HEK293T (cell line): ENCODE measurements around the gene DRD5.
"Not testable (repeated sequence)": the region's sequence is repeated elsewhere in the genome, so short reads cannot be mapped to it uniquely, and the experiment has no call there.

ENCODE experiments used
- CTCF ChIA-PET: fragments of 350-600 bp; formaldehyde crosslinking; extraction: SDS; loops from one replicate; lab custom pipeline; 2021; ENCODE audit warnings: antibody characterized with exemption, inconsistent platforms; lab: Yijun Ruan, JAX
- POLR2A ChIA-PET: fragments of 350-600 bp; formaldehyde crosslinking; extraction: SDS; loops from one replicate; lab custom pipeline; 2020; ENCODE audit warnings: antibody characterized with exemption, inconsistent platforms; lab: Yijun Ruan, JAX
- DNase-seq: peaks from one replicate; pipeline ENCODE4 v3.0.0; 2012; ENCODE audit warnings: mixed read lengths; ENCODE audit errors: extremely low spot score
- ARNT ChIP-seq: fragments of 450-650 bp; IDR thresholded peaks from 2 replicates; pipeline ENCODE4 v1.6.1; 2017; ENCODE audit warnings: mild to moderate bottlenecking
- BHLHE40 ChIP-seq: fragments of 450-650 bp; IDR thresholded peaks from 2 replicates; pipeline ENCODE4 v1.6.1; 2016; ENCODE audit warnings: mild to moderate bottlenecking, moderate library complexity, borderline replicate concordance
- CTBP1 ChIP-seq: fragments of 450-650 bp; IDR thresholded peaks from 2 replicates; pipeline ENCODE4 v1.6.1; 2016; ENCODE audit warnings: borderline replicate concordance
- ELF4 ChIP-seq: fragments of 450-650 bp; IDR thresholded peaks from 2 replicates; pipeline ENCODE4 v1.6.1; 2017; ENCODE audit warnings: antibody characterized with exemption
- FOXA1 ChIP-seq: fragments of 450-650 bp; IDR thresholded peaks from 2 replicates; pipeline ENCODE4 v1.6.1; 2016; ENCODE audit warnings: mild to moderate bottlenecking
- FOXK2 ChIP-seq: fragments of 450-650 bp; IDR thresholded peaks from 2 replicates; pipeline ENCODE4 v1.6.1; 2016; ENCODE audit warnings: mild to moderate bottlenecking
- FOXM1 ChIP-seq: fragments of 450-650 bp; IDR thresholded peaks from 2 replicates; pipeline ENCODE4 v1.6.1; 2017; ENCODE audit warnings: mild to moderate bottlenecking, borderline replicate concordance
- HDGF ChIP-seq: fragments of 450-650 bp; IDR thresholded peaks from 2 replicates; pipeline ENCODE4 v1.6.1; 2017; ENCODE audit warnings: antibody characterized with exemption, borderline replicate concordance
- L3MBTL2 ChIP-seq: fragments of 450-650 bp; conservative IDR thresholded peaks from 2 replicates; pipeline ENCODE4 v1.6.1; 2016; ENCODE audit warnings: mild to moderate bottlenecking
- LEF1 ChIP-seq: fragments of 450-650 bp; IDR thresholded peaks from 2 replicates; pipeline ENCODE4 v1.6.1; 2017; ENCODE audit warnings: mild to moderate bottlenecking, borderline replicate concordance
- NFRKB ChIP-seq: fragments of 450-650 bp; IDR thresholded peaks from 2 replicates; pipeline ENCODE4 v1.6.1; 2016; ENCODE audit warnings: mild to moderate bottlenecking, moderate library complexity
- SP1 ChIP-seq: fragments of 450-650 bp; IDR thresholded peaks from 2 replicates; pipeline ENCODE4 v1.6.1; 2017
- SUZ12 ChIP-seq: fragments of 450-650 bp; IDR thresholded peaks from 2 replicates; pipeline ENCODE4 v1.6.1; 2016; ENCODE audit warnings: mild to moderate bottlenecking
- TARDBP ChIP-seq: fragments of 450-650 bp; IDR thresholded peaks from 2 replicates; pipeline ENCODE4 v1.6.1; 2016
- ZNF384 ChIP-seq: fragments of 450-650 bp; IDR thresholded peaks from 2 replicates; pipeline ENCODE4 v1.6.1; 2016
- TF ChIP-seq, protein P1 (sequence below): fragments of 450-650 bp; IDR thresholded peaks from 2 replicates; pipeline ENCODE4 v1.6.1; 2016

The DRD5 gene

DNA sequence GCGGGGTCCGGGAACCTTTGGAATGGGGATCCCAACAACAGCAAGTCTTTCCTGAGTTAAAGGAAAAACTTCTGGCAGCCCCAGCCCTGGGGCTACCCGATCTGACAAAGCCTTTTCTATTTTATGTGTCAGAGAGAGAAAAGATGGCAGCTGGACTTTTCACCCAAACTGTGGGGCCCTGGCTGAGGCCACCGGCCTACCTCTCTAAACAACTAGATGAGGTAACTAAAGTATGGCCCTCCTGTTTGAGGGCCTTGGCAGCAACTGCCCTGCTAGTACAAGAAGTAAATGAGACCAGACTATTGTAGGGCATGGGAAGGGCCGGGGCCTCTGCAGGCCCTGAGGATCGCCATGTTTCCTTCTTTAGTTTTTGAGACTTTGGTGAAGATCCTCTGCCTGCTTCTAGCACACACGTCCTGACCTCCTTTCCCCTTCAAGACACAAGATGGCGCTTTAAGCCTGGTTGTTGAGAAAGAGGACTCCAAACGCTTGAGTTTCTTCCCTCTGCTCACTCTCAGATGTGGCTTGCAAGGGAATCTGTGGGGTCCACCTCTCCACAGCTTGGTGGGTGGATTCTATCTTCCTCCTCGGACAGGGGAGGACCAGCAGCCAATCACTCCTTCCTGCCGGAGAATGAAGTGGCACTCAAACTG lies 18.5 kb upstream of the DRD5 start:
- POLR2A ChIA-PET = no interaction called here
- TF ChIP-seq HDGF = no peak
- no peak for TF ChIP-seq L3MBTL2
- peak; percentile 46 for DNase-seq

DNA sequence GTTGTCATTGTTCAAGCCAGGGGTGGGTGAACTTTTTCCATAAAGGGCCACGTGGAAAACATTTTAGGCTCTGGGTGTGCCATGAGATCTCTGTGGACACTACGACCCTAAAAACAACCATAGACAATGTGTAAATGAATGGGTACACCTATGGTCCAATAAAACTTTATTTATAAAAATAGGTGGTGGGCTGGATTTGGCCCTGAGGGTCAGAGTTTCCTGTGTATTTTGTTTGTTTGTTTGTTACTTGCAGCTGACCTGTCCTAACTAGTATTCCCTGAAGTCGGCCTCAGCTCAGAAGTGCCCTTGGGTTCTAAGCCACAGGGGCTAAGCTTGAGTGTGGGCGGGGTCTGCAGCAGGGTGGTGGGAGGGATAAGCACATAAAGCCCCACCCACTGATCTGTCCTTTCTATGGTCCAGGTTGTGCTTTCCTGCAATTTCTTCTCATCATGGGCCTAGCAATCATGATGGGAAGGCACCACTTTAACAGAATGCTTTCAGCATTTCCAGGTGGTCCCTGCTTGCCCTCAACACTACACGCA lies 17.2 kb upstream of the DRD5 start:
- no peak for TF ChIP-seq ARNT
- no peak for TF ChIP-seq FOXK2
- TF ChIP-seq SUZ12 = no peak
- TF ChIP-seq CTBP1 = no peak
- TF ChIP-seq LEF1 = no peak
- CTCF ChIA-PET = interaction anchor here (1.4 kb wide), 2 partner anchors 249 to 251 kb away, joined by 3 to 7 read pairs; no protein-coding TSS in a partner anchor
- DNase-seq = no peak
- POLR2A ChIA-PET = no interaction called here

More for the DNA sequence above, 18.5 kb upstream of the DRD5 start:
- CTCF ChIA-PET = interaction anchor here (0.6 to 0.7 kb wide), 2 partner anchors 157 to 251 kb away, joined by 3 read pairs; no protein-coding TSS in a partner anchor

GRCh38 chr4:9765091-9765490 lies 16.3 kb upstream of the DRD5 start:
- DNase-seq = peak; percentile 21
- TF ChIP-seq NFRKB (no peak), ELF4 (no peak), CTBP1 (no peak), ZNF384 (no peak), BHLHE40 (no peak), HDGF (no peak)
- TF ChIP-seq, protein P1, sequence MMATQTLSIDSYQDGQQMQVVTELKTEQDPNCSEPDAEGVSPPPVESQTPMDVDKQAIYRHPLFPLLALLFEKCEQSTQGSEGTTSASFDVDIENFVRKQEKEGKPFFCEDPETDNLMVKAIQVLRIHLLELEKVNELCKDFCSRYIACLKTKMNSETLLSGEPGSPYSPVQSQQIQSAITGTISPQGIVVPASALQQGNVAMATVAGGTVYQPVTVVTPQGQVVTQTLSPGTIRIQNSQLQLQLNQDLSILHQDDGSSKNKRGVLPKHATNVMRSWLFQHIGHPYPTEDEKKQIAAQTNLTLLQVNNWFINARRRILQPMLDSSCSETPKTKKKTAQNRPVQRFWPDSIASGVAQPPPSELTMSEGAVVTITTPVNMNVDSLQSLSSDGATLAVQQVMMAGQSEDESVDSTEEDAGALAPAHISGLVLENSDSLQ = no peak

DNA sequence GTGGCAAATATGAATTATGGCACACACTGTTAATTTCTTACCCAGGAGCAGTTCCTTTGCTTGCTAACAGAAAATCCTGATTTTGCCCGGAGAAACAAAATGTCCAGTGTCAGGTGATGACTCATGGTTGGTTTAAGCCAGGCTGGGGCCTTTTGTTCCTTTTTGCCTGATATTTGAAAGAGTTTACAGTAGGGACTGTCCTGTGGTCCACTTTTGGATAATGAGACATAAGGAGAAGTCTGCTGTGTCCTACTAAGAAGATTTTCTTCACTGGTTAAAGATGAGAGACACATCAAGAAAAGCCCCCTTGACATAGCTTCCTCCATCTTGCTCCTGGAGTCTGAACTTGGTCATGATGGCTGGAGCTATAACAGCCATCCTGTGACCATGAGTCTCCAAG lies 12.1 kb upstream of the DRD5 start:
- TF ChIP-seq ARNT (no peak), SP1 (no peak), FOXA1 (no peak)
- CTCF ChIA-PET = no interaction called here
- POLR2A ChIA-PET = no interaction called here
- no peak for DNase-seq

More at GRCh38 chr4:9765091-9765490, 16.3 kb upstream of the DRD5 start:
- ChIA-PET CTCF (interaction anchor here (0.7 to 1.4 kb wide), 3 partner anchors 248 to 255 kb away, joined by 3 to 7 read pairs (median 3); partner anchors contain the start of gene SLC2A9), POLR2A (no interaction called here)

DNA sequence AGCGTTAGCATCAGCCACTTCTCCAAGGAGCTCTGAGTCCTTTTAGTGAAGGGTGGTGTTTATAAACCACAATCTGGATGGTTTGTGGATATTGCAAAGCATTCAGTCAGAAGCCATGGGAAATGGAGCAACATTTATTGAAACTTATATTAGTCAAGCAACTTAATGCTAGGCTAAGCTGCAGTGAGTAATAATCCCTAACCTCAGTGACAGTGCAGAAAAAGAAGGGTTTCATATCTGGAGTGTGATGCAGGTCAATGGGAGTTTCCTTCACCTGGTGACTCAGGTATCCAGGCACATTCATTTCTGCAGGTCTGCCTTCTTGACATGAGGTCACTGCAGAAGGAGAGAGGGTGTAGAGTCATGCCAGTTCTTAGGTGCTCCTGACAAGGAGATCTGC lies 10.4 kb upstream of the DRD5 start:
- no peak for TF ChIP-seq FOXA1
- TF ChIP-seq CTBP1 = no peak
- TF ChIP-seq ZNF384 = no peak
- TF ChIP-seq NFRKB = no peak
- no peak for TF ChIP-seq LEF1
- no peak for TF ChIP-seq HDGF
- no peak for TF ChIP-seq L3MBTL2
- TF ChIP-seq SUZ12 = no peak
- no peak for TF ChIP-seq TARDBP
- no peak for TF ChIP-seq FOXM1
- TF ChIP-seq ARNT = no peak
- no peak for TF ChIP-seq BHLHE40
- TF ChIP-seq SP1 = no peak
- TF ChIP-seq, protein P1 = no peak
- TF ChIP-seq ELF4 = no peak
- no peak for TF ChIP-seq FOXK2
- ChIA-PET POLR2A (no interaction called here), CTCF (no interaction called here)
- no peak for DNase-seq

GRCh38 chr4:9773471-9773870 lies 8.0 kb upstream of the DRD5 start:
- ChIA-PET POLR2A (no interaction called here), CTCF (no interaction called here)
- TF ChIP-seq CTBP1 = no peak
- no peak for TF ChIP-seq NFRKB
- no peak for TF ChIP-seq ELF4
- TF ChIP-seq SUZ12 = no peak
- no peak for TF ChIP-seq LEF1
- no peak for TF ChIP-seq TARDBP
- TF ChIP-seq, protein P1 = no peak
- no peak for TF ChIP-seq ZNF384
- no peak for TF ChIP-seq HDGF
- TF ChIP-seq FOXA1 = no peak
- TF ChIP-seq SP1 = no peak
- no peak for TF ChIP-seq BHLHE40
- no peak for TF ChIP-seq FOXM1
- TF ChIP-seq FOXK2 = no peak
- TF ChIP-seq ARNT = no peak
- DNase-seq = no peak

DNA sequence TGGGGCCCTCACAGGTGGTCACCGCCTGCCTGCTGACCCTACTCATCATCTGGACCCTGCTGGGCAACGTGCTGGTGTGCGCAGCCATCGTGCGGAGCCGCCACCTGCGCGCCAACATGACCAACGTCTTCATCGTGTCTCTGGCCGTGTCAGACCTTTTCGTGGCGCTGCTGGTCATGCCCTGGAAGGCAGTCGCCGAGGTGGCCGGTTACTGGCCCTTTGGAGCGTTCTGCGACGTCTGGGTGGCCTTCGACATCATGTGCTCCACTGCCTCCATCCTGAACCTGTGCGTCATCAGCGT lies 652 bp downstream of the DRD5 start:
- CTCF ChIA-PET = no interaction called here
- DNase-seq = no peak
- POLR2A ChIA-PET = no interaction called here
- no peak for TF ChIP-seq FOXA1
- TF ChIP-seq ARNT = no peak
- TF ChIP-seq ZNF384 = no peak
- TF ChIP-seq FOXK2 = no peak
- TF ChIP-seq NFRKB = no peak
- TF ChIP-seq BHLHE40 = no peak
- no peak for TF ChIP-seq SP1
- TF ChIP-seq L3MBTL2 = no peak
- TF ChIP-seq TARDBP = no peak
- no peak for TF ChIP-seq FOXM1
- no peak for TF ChIP-seq LEF1
- no peak for TF ChIP-seq ELF4
- TF ChIP-seq, protein P1 = no peak
- no peak for TF ChIP-seq HDGF
- TF ChIP-seq SUZ12 = no peak
- TF ChIP-seq CTBP1 = no peak

DNA sequence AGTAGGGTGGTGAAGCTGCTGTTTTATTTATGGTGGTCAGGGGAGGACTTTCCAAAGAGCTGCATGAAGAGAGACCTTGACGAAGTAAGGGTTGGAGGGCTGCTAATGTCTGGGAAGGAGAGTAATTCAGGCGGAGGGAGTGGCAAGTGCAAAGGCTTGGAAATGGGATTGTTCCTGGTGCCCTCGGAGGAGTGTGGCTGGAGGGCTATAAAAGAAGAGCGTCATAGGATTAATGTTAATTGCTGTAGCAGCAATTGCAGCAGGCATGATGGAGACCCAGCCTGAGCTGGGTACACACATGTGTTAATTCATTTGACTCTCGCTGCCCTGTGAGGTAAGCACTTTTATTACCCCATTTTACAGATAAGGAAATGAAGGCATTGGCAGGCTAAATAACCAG lies 4.5 kb downstream of the DRD5 start:
- CTCF ChIA-PET, POLR2A ChIA-PET, DNase-seq: not testable (repeated sequence)
